Cardiac fibroblast (primary cell): ENCODE measurements around the gene CHRNB2.

Experiments used
- DNase-seq, 2 donors: peaks; one replicate each; pipeline versions ENCODE4 v3.0.0 to v3.0.0-alpha.2; 2010; ENCODE audit warnings: low read depth in 2 of 2
- H3K4me3 ChIP-seq, 2 donors: replicated peaks in 1 of 2; 1 replicate in 1 of 2; 2 replicates in 1 of 2; pipeline ENCODE4 v1.5.1; 2011; ENCODE audit warnings: low read depth in 2 of 2, low read length in 2 of 2, mild to moderate bottlenecking in 2 of 2, moderate library complexity in 1 of 2
- TF ChIP-seq, protein P1 (sequence below): IDR thresholded peaks from one replicate; pipeline ENCODE4 v1.5.1; 2011; ENCODE audit warnings: low read depth, mild to moderate bottlenecking, low read length, inconsistent platforms

The CHRNB2 gene

DNA sequence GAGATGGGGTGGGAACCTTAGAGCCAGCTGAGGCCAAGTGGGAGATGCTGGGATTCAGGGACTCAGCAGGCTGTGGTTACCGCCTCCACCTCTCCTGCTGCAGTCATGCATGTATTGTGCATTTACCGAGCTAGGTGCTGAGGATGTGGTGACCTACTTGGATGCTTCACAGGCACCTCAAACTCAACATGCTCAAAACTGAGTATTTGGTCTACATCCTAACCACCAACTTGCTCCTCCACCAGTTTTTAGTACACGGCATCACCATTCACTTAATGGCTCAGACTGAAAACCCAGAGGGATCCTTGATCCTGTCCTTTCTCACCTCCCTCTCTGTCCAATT lies 5.6 kb downstream of the CHRNB2 start:
- no peak overlapping the region for H3K4me3 ChIP-seq
- no peak for DNase-seq
- TF ChIP-seq, protein P1, sequence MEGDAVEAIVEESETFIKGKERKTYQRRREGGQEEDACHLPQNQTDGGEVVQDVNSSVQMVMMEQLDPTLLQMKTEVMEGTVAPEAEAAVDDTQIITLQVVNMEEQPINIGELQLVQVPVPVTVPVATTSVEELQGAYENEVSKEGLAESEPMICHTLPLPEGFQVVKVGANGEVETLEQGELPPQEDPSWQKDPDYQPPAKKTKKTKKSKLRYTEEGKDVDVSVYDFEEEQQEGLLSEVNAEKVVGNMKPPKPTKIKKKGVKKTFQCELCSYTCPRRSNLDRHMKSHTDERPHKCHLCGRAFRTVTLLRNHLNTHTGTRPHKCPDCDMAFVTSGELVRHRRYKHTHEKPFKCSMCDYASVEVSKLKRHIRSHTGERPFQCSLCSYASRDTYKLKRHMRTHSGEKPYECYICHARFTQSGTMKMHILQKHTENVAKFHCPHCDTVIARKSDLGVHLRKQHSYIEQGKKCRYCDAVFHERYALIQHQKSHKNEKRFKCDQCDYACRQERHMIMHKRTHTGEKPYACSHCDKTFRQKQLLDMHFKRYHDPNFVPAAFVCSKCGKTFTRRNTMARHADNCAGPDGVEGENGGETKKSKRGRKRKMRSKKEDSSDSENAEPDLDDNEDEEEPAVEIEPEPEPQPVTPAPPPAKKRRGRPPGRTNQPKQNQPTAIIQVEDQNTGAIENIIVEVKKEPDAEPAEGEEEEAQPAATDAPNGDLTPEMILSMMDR = no peak

DNA sequence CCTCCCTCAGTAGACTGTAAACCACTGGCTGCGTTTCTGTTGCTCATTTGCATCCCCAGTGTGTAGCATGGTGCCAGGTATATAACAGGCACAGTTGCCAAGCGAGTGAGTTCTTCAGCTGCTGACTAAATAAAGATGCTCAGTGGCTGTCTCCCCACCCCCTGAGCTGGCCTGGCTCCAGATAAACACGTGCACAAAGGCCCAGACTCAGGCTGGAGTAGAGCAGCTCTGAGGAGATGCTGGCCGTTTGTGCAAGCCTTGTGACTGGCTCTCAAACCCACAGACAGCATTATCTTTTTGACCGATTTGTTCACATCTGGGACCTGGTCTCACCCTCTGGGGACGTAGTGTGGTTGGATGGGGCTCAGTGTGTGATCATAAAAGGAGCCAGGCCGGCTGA lies 7.1 kb downstream of the CHRNB2 start:
- peak; percentile 27 to 38 for DNase-seq

DNA sequence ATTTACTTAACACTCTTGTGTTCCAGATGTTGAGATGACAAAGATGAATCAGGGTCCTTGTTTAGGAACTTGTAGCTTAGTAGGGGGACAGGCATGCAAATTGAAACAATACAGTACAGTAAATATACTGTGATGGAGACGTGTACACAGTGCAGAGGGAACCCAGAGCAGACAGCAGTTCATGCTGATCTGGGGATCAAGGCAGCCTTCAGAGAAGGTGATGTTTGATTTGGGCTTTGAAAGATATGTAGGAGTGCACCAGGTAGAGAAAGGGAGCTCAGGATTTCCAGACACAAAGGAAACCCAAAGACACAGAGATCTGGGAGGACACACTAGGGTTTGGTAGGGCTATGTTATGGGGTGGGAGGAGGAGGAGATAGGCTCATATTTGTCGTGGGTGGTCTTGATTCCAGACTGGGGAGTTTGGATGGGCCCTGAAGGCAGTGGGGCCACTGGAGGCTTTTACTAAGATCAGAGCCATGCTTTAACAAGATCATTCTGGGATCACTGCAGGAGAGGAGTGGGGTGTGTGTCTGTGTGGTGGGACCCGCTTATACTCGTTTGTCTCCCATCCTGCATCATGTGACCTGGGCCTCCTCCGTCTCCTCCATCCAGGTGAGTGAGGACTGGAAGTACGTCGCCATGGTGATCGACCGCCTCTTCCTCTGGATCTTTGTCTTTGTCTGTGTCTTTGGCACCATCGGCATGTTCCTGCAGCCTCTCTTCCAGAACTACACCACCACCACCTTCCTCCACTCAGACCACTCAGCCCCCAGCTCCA lies 7.8 kb downstream of the CHRNB2 start:
- no peak overlapping the region for H3K4me3 ChIP-seq
- no peak for DNase-seq
- TF ChIP-seq, protein P1 = no peak

More for the DNA sequence above, 7.1 kb downstream of the CHRNB2 start:
- no peak overlapping the region for H3K4me3 ChIP-seq
- TF ChIP-seq, protein P1 = no peak

DNA sequence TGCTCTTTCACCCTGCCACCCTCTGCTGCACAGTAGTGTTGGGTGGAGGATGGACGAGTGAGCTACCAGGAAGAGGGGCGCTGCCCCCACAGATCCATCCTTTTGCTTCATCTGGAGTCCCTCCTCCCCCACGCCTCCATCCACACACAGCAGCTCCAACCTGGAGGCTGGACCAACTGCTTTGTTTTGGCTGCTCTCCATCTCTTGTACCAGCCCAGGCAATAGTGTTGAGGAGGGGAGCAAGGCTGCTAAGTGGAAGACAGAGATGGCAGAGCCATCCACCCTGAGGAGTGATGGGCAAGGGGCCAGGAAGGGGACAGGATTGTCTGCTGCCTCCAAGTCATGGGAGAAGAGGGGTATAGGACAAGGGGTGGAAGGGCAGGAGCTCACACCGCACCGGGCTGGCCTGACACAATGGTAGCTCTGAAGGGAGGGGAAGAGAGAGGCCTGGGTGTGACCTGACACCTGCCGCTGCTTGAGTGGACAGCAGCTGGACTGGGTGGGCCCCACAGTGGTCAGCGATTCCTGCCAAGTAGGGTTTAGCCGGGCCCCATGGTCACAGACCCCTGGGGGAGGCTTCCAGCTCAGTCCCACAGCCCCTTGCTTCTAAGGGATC lies 8.5 kb downstream of the CHRNB2 start:
- no peak overlapping the region for H3K4me3 ChIP-seq
- TF ChIP-seq, protein P1 = no peak
- no peak for DNase-seq

DNA sequence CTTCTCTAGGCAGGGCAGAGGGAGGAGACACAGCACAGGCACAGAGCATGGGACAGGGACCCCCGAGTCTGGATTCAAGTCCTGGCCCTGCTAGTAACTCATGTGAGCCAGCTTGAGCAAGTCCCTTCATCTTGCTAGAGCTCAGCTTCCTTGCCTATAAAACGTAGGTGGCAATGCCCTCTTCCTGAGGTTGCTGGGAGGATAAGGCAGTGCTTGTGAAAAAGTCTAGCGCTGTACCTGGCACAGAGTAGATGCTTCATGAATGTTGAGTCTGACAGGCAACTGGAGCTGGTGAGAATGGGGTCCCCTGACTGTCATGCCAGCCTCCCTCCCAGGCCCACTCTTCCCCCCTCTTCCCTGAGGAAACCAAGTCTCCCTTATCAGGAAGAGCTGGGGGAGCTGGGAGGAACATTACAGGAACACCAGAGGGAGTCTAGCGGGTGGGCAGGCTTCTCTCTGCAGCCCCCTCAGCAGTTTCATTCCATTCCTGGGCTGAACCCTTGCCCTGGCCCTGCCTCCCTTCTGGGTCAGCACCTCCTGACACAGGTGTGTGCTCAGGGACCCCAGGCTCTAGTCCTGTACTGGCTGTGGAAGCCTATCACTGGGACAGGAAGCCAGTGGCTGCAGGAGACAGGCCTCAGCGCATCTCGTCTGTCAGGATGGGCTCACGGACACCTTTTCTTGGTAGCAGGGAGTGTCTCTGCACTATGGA lies 9.9 kb downstream of the CHRNB2 start:
- TF ChIP-seq, protein P1 = no peak
- no peak for DNase-seq
- no peak overlapping the region for H3K4me3 ChIP-seq

DNA sequence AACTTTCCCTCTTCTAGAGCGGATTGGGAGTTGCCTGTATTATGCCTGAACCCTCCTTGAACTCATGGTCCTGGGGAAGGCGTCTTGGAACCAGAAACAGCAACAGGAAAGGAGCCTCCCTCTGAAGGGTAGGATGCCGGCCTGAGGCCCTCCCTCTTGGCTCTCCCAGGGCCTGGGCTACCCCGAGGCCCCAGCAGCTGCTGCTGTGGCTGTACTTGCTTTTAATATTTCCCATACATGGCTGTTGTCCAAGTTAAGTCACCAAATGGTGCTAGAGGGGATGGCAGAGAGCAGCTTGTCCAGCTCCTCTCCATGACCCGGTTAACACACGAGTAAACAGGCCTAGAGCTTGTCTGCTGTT lies 10.5 kb downstream of the CHRNB2 start:
- peak in 1 of 2 donors; percentile 30 for DNase-seq
- TF ChIP-seq, protein P1 = no peak
- H3K4me3 ChIP-seq = no peak overlapping the region
